Vagina (tissue), 2 donors: Measurements from ENCODE around the gene SPHKAP. TPM values are rescaled to one million over a fixed set of nuclear protein-coding genes. Genes with fewer than 3 reads are reported as not detected.

Source experiments
- DNase-seq, 2 donors: peaks; one replicate each; pipeline ENCODE4 v3.0.0-alpha.2; 2017; ENCODE audit errors: extremely low spot score in 2 of 2
- H3K27ac ChIP-seq: fragments of 200-600 bp; sonication (generic); one replicate; pipeline ENCODE4 v1.5.1; 2019
- H3K27me3 ChIP-seq: fragments of 200-600 bp; sonication (generic); one replicate; pipeline ENCODE4 v1.5.1; 2019
- H3K36me3 ChIP-seq, 2 donors: fragments of 200-600 bp; sonication (generic); one replicate each; pipeline ENCODE4 v1.5.1; 2017 to 2019
- H3K4me1 ChIP-seq: fragments of 200-600 bp; sonication (generic); one replicate; pipeline ENCODE4 v1.5.1; 2019
- H3K4me3 ChIP-seq, 2 donors: fragments of 200-600 bp; sonication (generic); 1 replicate in 1 of 2; 2 replicates in 1 of 2; pipeline ENCODE4 v1.5.1; 2016 to 2019
- H3K9me3 ChIP-seq: fragments of 200-600 bp; sonication (generic); one replicate; pipeline ENCODE4 v1.5.1; 2019
- POLR2A ChIP-seq, 2 donors: fragments of 450-650 bp; IDR thresholded peaks; one replicate each; pipeline ENCODE4 v1.6.1; 2017; ENCODE audit warnings: antibody characterized with exemption in 2 of 2, mild to moderate bottlenecking in 2 of 2, moderate library complexity in 2 of 2
- POLR2AphosphoS5 ChIP-seq, 2 donors: sonication (generic); formaldehyde crosslinking; IDR thresholded peaks; one replicate each; pipeline ENCODE4 v1.9.0; 2017; ENCODE audit warnings: antibody characterized with exemption in 2 of 2, mild to moderate bottlenecking in 2 of 2, low read depth in 1 of 2; ENCODE audit not compliant: insufficient read depth in 1 of 2
- intact Hi-C: fragments of 100-400 bp; cut with DNase I; formaldehyde crosslinking; loops from one replicate; pipeline ENCODE4 v1.15.1; 2023
- total RNA-seq: library from RNA; depleted of rRNA; stranded (reverse); fragments of >200 nt; gene quantifications from one replicate; pipeline ENCODE4 v1.2.3, GENCODE V29; 2016
- TF ChIP-seq, protein P1 (sequence below), 3 experiments: fragments of 450-650 bp in 2 of 3; fragments of 200-600 bp in 1 of 3; sonication (generic) in 1 of 3; IDR thresholded peaks; one replicate each; pipeline ENCODE4 v1.5.1; 2017 to 2019; ENCODE audit warnings: antibody characterized with exemption in 3 of 3, mild to moderate bottlenecking in 2 of 3, moderate library complexity in 2 of 3

Gene SPHKAP
- total RNA-seq, 1 donor from 2014 or later, result 1.2 TPM

DNA sequence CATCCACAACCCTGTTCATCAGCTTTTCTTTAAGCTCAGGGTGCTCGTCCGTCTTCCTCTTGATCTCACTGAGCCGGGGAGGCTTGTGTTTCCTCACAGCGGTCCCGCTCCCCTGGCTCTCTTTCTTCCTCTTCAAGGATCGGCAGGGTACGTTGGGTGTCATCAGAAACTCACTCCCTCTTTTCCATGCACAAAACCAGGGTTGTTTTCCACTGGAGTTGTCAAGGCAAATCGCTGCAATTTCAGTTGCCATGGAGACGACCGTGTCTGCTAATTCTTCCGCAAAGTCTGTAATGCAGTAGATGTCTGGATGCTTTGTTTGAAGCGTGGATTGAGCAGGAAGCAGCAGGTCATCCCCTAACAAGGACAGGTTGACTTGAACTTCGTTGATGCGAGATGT, 163.7 kb downstream of the SPHKAP start:
- Histone ChIP-seq H3K4me3 (no peak overlapping the region), H3K27me3 (no peaks in the 10 kb centered on the region), H3K9me3 (no peaks in the 10 kb centered on the region), H3K36me3 (no peaks in the 10 kb centered on the region), H3K4me1 (no peaks in the 10 kb centered on the region), H3K27ac (no peak overlapping the region)
- TF ChIP-seq, protein P1, sequence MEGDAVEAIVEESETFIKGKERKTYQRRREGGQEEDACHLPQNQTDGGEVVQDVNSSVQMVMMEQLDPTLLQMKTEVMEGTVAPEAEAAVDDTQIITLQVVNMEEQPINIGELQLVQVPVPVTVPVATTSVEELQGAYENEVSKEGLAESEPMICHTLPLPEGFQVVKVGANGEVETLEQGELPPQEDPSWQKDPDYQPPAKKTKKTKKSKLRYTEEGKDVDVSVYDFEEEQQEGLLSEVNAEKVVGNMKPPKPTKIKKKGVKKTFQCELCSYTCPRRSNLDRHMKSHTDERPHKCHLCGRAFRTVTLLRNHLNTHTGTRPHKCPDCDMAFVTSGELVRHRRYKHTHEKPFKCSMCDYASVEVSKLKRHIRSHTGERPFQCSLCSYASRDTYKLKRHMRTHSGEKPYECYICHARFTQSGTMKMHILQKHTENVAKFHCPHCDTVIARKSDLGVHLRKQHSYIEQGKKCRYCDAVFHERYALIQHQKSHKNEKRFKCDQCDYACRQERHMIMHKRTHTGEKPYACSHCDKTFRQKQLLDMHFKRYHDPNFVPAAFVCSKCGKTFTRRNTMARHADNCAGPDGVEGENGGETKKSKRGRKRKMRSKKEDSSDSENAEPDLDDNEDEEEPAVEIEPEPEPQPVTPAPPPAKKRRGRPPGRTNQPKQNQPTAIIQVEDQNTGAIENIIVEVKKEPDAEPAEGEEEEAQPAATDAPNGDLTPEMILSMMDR (IDR thresholded peaks at IDR 0.05), result no peak
- TF ChIP-seq POLR2AphosphoS5 (IDR thresholded peaks at IDR 0.05; ENCODE audit: insufficient read depth in 1 of 2, low read depth in 1 of 2) (no peak), POLR2A (IDR thresholded peaks at IDR 0.05) (no peak)
- intact Hi-C loops, result no loop called here
- DNase-seq, result no peak

DNA sequence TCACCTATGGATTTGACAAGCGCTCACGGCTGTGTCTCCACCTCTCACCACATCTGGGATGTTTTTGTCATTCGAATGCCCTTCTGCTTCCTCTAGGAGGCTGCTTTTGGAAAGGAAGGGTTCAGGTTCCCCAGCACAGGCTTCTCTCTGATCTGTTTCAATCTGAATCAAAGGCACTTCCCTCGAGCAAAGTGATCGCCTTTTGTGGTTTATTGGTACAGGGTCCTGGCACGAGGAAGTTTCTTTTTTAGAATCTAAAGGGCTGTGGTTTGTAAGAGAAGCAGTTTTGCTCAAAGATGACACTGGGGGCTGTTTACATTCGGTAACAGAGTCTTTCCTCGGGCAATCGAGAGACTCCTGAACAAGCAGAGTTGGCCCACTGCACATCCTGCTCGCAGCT, 165.1 kb downstream of the SPHKAP start:
- no peak for TF ChIP-seq POLR2AphosphoS5 (IDR thresholded peaks at IDR 0.05; ENCODE audit: insufficient read depth in 1 of 2, low read depth in 1 of 2)
- TF ChIP-seq, protein P1 (IDR thresholded peaks at IDR 0.05), result no peak
- TF ChIP-seq POLR2A (IDR thresholded peaks at IDR 0.05), result no peak
- intact Hi-C loops, result no loop called here
- Histone ChIP-seq H3K4me3 (no peak overlapping the region), H3K4me1 (no peaks in the 10 kb centered on the region), H3K9me3 (no peaks in the 10 kb centered on the region), H3K36me3 (no peaks in the 10 kb centered on the region), H3K27me3 (no peaks in the 10 kb centered on the region), H3K27ac (no peak overlapping the region)
- DNase-seq, result no peak

DNA sequence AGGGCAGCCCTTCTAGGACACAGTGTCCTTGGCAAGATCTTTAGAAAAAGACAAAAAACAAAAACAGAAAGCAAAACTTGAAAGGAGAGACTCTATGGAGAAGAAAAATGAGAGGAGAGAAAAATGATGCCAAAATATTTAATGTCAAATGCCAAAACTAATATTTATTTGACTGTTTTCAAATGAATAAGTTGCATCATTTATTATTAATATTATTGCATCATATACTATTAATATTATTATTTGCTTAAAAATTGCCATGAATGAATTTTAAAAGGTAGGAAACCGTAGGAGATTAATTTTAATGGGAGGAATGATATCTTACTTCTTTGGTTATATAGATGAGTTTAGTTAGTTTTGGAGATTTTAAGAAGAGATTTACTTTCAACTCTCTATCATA, 165.7 kb downstream of the SPHKAP start:
- no peak for TF ChIP-seq POLR2A (IDR thresholded peaks at IDR 0.05)
- Histone ChIP-seq H3K27me3 (no peaks in the 10 kb centered on the region), H3K27ac (no peak overlapping the region), H3K36me3 (no peaks in the 10 kb centered on the region), H3K4me1 (no peaks in the 10 kb centered on the region), H3K9me3 (no peaks in the 10 kb centered on the region), H3K4me3 (no peak overlapping the region)
- intact Hi-C loops, result no loop called here
- DNase-seq, result no peak

DNA sequence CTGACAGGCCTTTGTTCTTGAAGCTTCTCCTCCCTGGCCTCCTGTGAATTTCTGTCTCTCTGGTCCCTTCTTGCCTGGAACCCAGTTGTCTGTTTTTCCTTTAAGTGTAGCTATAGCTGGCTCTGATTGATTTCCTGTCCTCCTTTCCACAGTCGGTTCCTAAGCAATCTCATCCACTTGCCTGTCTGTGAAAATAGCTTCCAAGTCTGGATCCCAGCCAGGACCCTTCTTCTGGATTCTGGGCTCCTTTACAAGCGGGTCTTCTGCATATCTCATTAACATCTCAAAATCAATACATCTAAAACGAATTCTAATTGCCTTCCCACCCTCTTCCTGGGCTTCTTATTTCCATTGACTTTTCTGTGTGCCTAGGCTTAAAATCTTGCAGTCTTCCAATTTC, 185.1 kb downstream of the SPHKAP start:
- DNase-seq, result no peak
- Histone ChIP-seq H3K9me3 (no peaks in the 10 kb centered on the region), H3K27me3 (no peaks in the 10 kb centered on the region), H3K27ac (no peak overlapping the region), H3K4me1 (no peaks in the 10 kb centered on the region), H3K4me3 (no peak overlapping the region), H3K36me3 (no peaks in the 10 kb centered on the region)
- intact Hi-C loops, result no loop called here
- TF ChIP-seq, protein P1 (IDR thresholded peaks at IDR 0.05), result no peak
- TF ChIP-seq POLR2A (IDR thresholded peaks at IDR 0.05) (no peak), POLR2AphosphoS5 (IDR thresholded peaks at IDR 0.05; ENCODE audit: insufficient read depth in 1 of 2, low read depth in 1 of 2) (no peak)

DNA sequence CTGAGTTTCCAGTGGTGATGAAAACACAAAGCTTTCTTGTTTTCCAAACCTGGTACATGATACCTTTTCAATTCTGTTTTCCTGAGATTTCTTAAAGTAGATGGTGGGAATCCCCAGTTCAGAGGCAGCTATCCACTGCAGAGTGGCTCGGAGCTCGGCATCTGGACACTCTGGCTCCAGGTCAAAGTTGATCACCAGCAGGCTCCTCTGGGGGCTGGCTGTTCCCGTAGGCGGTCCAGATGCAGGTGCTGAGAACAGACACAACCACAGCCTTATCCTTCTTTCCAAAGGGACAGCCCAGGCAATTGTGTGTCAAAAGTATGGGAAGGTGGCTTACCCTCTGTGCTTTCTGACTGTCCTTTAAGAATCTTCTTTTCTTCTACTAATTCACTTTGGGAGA, 190.6 kb downstream of the SPHKAP start:
- no peak overlapping the region for H3K4me3 ChIP-seq
- no peaks in the 10 kb centered on the region for H3K4me1 ChIP-seq
- no peaks in the 10 kb centered on the region for H3K9me3 ChIP-seq
- intact Hi-C loops, result no loop called here
- TF ChIP-seq POLR2AphosphoS5 (IDR thresholded peaks at IDR 0.05; ENCODE audit: insufficient read depth in 1 of 2, low read depth in 1 of 2) (no peak), POLR2A (IDR thresholded peaks at IDR 0.05) (no peak)
- TF ChIP-seq, protein P1 (IDR thresholded peaks at IDR 0.05), result no peak
- no peak overlapping the region for H3K27ac ChIP-seq
- DNase-seq, result no peak
- H3K27me3 ChIP-seq, result no peaks in the 10 kb centered on the region
- H3K36me3 ChIP-seq, result no peaks in the 10 kb centered on the region

DNA sequence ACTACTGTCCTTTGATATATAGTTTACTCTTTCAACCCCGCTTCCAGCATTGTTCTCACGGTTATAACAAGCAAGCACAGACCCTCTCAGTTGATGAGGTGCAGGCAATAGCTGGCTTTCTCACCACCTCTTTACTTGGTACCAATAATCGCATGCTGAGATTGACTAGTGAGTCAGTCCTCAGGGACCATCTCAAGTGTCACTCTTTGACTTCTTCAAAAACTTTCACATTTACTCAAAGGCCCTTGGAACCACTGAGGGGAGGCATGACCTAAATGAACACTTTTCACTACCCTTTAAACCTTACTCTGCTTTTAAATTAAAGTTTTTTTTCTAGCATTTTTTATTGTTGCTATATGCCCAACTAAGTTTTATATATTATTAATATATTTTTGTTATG, 208.2 kb downstream of the SPHKAP start:
- intact Hi-C loops, result no loop called here
- Histone ChIP-seq H3K36me3 (no peaks in the 10 kb centered on the region), H3K9me3 (no peaks in the 10 kb centered on the region), H3K4me1 (no peaks in the 10 kb centered on the region), H3K27me3 (no peaks in the 10 kb centered on the region), H3K4me3 (no peak overlapping the region), H3K27ac (no peak overlapping the region)
- DNase-seq, result no peak
- TF ChIP-seq POLR2A (IDR thresholded peaks at IDR 0.05) (no peak), POLR2AphosphoS5 (IDR thresholded peaks at IDR 0.05; ENCODE audit: insufficient read depth in 1 of 2, low read depth in 1 of 2) (no peak)
- TF ChIP-seq, protein P1 (IDR thresholded peaks at IDR 0.05), result no peak
